ENCODE results near the gene SNX15. TPM values are rescaled to one million over a fixed set of nuclear protein-coding genes. Genes with fewer than 3 reads are reported as not detected.

The SNX15 gene
- total and polyA plus RNA-seq, 12 donors = 16.4 to 35.9 (median 22.5) TPM

GRCh38 chr11:65066315-65066714 lies 39.1 kb downstream of the SNX15 start:
- 57 to 100% (median 75%) methylated on average over 2 to 11 of the region's 11 CpGs for WGBS, 4 donors
- Histone ChIP-seq H3K4me3 (no peak overlapping the region), H3K27ac (no peak overlapping the region)

GRCh38 chr11:65066805-65067291 lies 39.6 kb downstream of the SNX15 start:
- no peaks in the 10 kb centered on the region for H3K27me3 ChIP-seq
- intact Hi-C loops (cut with DNase I) = no loop called here
- WGBS, 4 donors = 74 to 83% (median 78%) methylated on average over 2 to 4 of the region's 4 CpGs

More at GRCh38 chr11:65066315-65066714, 39.1 kb downstream of the SNX15 start:
- DNase-seq = no peak
- H3K9me3 ChIP-seq (replicated peaks in 1 of 3) = no peaks in the 10 kb centered on the region
- no peaks in the 10 kb centered on the region for H3K4me1 ChIP-seq (replicated peaks in 1 of 2)
- no peak for TF ChIP-seq CTCF (IDR thresholded peaks at IDR 0.05)
- no peak for TF ChIP-seq POLR2A (IDR thresholded peaks at IDR 0.05)
- H3K36me3 ChIP-seq (replicated peaks in 1 of 2) = no peaks in the 10 kb centered on the region
- H3K27me3 ChIP-seq = no peaks in the 10 kb centered on the region
- intact Hi-C loops (cut with DNase I) = no loop called here

GRCh38 chr11:65067446-65067845 lies 40.2 kb downstream of the SNX15 start:
- no peaks in the 10 kb centered on the region for H3K36me3 ChIP-seq (replicated peaks in 1 of 2)
- H3K9me3 ChIP-seq (replicated peaks in 1 of 3) = no peaks in the 10 kb centered on the region
- no peak for TF ChIP-seq POLR2A (IDR thresholded peaks at IDR 0.05)
- no peak for TF ChIP-seq CTCF (IDR thresholded peaks at IDR 0.05)
- H3K27me3 ChIP-seq = no peaks in the 10 kb centered on the region
- WGBS, 4 donors = 76 to 85% (median 78%) methylated on average over 3 to 10 of the region's 10 CpGs
- DNase-seq = no peak
- H3K4me3 ChIP-seq = no peak overlapping the region
- no peak overlapping the region for H3K27ac ChIP-seq
- intact Hi-C loops (cut with DNase I) = no loop called here
- H3K4me1 ChIP-seq (replicated peaks in 1 of 2) = no peaks in the 10 kb centered on the region

More at GRCh38 chr11:65066805-65067291, 39.6 kb downstream of the SNX15 start:
- Histone ChIP-seq H3K27ac (no peak overlapping the region), H3K9me3 (replicated peaks in 1 of 3) (no peaks in the 10 kb centered on the region), H3K4me1 (replicated peaks in 1 of 2) (no peaks in the 10 kb centered on the region), H3K36me3 (replicated peaks in 1 of 2) (no peaks in the 10 kb centered on the region), H3K4me3 (no peak overlapping the region)
- no peak for TF ChIP-seq CTCF (IDR thresholded peaks at IDR 0.05)
- TF ChIP-seq POLR2A (IDR thresholded peaks at IDR 0.05) = no peak
- no peak for DNase-seq

GRCh38 chr11:65069217-65069616 lies 42.0 kb downstream of the SNX15 start:
- TF ChIP-seq POLR2A (IDR thresholded peaks at IDR 0.05) (no peak), CTCF (IDR thresholded peaks at IDR 0.05) (no peak)
- intact Hi-C loops (cut with DNase I) = no loop called here
- Histone ChIP-seq H3K9me3 (replicated peaks in 1 of 3) (no peaks in the 10 kb centered on the region), H3K36me3 (replicated peaks in 1 of 2) (no peaks in the 10 kb centered on the region), H3K4me3 (no peak overlapping the region), H3K27me3 (no peaks in the 10 kb centered on the region), H3K4me1 (replicated peaks in 1 of 2) (no peaks in the 10 kb centered on the region), H3K27ac (no peak overlapping the region)
- no peak for DNase-seq
- 59 to 67% (median 65%) methylated on average over 9 of the region's 9 CpGs for WGBS, 4 donors

Data from adrenal gland (tissue), 12 donors.